WTC11 (cell line): ENCODE data around the gene MRPL14.

Experiments used
- CTCF ChIP-seq: fragments of 200-600 bp; IDR thresholded peaks from 2 replicates; pipeline ENCODE4 v1.8.0; 2022; ENCODE audit warnings: antibody characterized with exemption
- ESRRA ChIP-seq: sonication (generic); formaldehyde crosslinking; IDR thresholded peaks from 2 replicates; pipeline ENCODE4 v1.8.1; 2022; ENCODE audit warnings: mild to moderate bottlenecking, missing genetic modification reagents, borderline replicate concordance
- ETV6 ChIP-seq: sonication (generic); formaldehyde crosslinking; IDR thresholded peaks from 2 replicates; pipeline ENCODE4 v1.8.1; 2022; ENCODE audit warnings: mild to moderate bottlenecking, missing genetic modification reagents
- NR2C2 ChIP-seq: sonication (generic); formaldehyde crosslinking; IDR thresholded peaks from 2 replicates; pipeline ENCODE4 v1.8.0; 2022; ENCODE audit warnings: mild to moderate bottlenecking, missing genetic modification reagents
- SP1 ChIP-seq: sonication (generic); formaldehyde crosslinking; conservative IDR thresholded peaks from 2 replicates; pipeline ENCODE4 v1.8.1; 2022; ENCODE audit warnings: missing genetic modification reagents
- ZNF263 ChIP-seq: sonication (generic); formaldehyde crosslinking; IDR thresholded peaks from 2 replicates; pipeline ENCODE4 v1.8.1; 2022; ENCODE audit warnings: low read depth, mild to moderate bottlenecking, moderate library complexity, missing genetic modification reagents
- TF ChIP-seq, protein P1 (sequence below): sonication (generic); formaldehyde crosslinking; IDR thresholded peaks from 2 replicates; pipeline ENCODE4 v1.8.1; 2022; ENCODE audit warnings: low read depth, missing genetic modification reagents, borderline replicate concordance
- TF ChIP-seq, protein P2 (sequence below): sonication (generic); formaldehyde crosslinking; IDR thresholded peaks from 2 replicates; pipeline ENCODE4 v1.8.1; 2022; ENCODE audit warnings: missing genetic modification reagents, borderline replicate concordance
- TF ChIP-seq, protein P3 (sequence below): fragments of 250-450 bp; sonication (Bioruptor Pico); IDR thresholded peaks from 2 replicates; pipeline ENCODE4 v1.9.0; 2021; ENCODE audit warnings: mild to moderate bottlenecking, borderline replicate concordance

- no peak for TF ChIP-seq SP1
- no peak for TF ChIP-seq CTCF
- no peak for TF ChIP-seq ETV6 (CRISPR knock-in tag)
- TF ChIP-seq, protein P1, sequence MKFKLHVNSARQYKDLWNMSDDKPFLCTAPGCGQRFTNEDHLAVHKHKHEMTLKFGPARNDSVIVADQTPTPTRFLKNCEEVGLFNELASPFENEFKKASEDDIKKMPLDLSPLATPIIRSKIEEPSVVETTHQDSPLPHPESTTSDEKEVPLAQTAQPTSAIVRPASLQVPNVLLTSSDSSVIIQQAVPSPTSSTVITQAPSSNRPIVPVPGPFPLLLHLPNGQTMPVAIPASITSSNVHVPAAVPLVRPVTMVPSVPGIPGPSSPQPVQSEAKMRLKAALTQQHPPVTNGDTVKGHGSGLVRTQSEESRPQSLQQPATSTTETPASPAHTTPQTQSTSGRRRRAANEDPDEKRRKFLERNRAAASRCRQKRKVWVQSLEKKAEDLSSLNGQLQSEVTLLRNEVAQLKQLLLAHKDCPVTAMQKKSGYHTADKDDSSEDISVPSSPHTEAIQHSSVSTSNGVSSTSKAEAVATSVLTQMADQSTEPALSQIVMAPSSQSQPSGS (CRISPR knock-in tag): no peak
- TF ChIP-seq, protein P2, sequence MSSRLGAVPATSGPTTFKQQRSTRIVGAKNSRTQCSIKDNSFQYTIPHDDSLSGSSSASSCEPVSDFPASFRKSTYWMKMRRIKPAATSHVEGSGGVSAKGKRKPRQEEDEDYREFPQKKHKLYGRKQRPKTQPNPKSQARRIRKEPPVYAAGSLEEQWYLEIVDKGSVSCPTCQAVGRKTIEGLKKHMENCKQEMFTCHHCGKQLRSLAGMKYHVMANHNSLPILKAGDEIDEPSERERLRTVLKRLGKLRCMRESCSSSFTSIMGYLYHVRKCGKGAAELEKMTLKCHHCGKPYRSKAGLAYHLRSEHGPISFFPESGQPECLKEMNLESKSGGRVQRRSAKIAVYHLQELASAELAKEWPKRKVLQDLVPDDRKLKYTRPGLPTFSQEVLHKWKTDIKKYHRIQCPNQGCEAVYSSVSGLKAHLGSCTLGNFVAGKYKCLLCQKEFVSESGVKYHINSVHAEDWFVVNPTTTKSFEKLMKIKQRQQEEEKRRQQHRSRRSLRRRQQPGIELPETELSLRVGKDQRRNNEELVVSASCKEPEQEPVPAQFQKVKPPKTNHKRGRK: no peak
- TF ChIP-seq NR2C2: no peak
- TF ChIP-seq ZNF263: no peak
- TF ChIP-seq ESRRA (CRISPR knock-in tag): no peak
- TF ChIP-seq, protein P3, sequence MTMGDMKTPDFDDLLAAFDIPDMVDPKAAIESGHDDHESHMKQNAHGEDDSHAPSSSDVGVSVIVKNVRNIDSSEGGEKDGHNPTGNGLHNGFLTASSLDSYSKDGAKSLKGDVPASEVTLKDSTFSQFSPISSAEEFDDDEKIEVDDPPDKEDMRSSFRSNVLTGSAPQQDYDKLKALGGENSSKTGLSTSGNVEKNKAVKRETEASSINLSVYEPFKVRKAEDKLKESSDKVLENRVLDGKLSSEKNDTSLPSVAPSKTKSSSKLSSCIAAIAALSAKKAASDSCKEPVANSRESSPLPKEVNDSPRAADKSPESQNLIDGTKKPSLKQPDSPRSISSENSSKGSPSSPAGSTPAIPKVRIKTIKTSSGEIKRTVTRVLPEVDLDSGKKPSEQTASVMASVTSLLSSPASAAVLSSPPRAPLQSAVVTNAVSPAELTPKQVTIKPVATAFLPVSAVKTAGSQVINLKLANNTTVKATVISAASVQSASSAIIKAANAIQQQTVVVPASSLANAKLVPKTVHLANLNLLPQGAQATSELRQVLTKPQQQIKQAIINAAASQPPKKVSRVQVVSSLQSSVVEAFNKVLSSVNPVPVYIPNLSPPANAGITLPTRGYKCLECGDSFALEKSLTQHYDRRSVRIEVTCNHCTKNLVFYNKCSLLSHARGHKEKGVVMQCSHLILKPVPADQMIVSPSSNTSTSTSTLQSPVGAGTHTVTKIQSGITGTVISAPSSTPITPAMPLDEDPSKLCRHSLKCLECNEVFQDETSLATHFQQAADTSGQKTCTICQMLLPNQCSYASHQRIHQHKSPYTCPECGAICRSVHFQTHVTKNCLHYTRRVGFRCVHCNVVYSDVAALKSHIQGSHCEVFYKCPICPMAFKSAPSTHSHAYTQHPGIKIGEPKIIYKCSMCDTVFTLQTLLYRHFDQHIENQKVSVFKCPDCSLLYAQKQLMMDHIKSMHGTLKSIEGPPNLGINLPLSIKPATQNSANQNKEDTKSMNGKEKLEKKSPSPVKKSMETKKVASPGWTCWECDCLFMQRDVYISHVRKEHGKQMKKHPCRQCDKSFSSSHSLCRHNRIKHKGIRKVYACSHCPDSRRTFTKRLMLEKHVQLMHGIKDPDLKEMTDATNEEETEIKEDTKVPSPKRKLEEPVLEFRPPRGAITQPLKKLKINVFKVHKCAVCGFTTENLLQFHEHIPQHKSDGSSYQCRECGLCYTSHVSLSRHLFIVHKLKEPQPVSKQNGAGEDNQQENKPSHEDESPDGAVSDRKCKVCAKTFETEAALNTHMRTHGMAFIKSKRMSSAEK: no peak
These were observed 29.4 kb upstream of the MRPL14 start for GRCh38 chr6:44156494-44157151.
